Hepatocyte (in vitro differentiated cells): ENCODE data around the gene NAPA.

Source experiments
- EZH2 ChIP-seq: fragments of 200-600 bp; sonication (generic); IDR thresholded peaks from 2 replicates; pipeline ENCODE4 v1.6.1; 2016; ENCODE audit warnings: antibody characterized with exemption, mild to moderate bottlenecking, borderline replicate concordance
- TF ChIP-seq, protein P1 (sequence below): fragments of 200-600 bp; sonication (generic); IDR thresholded peaks from 2 replicates; pipeline ENCODE4 v1.5.1; 2016; ENCODE audit warnings: antibody characterized with exemption, mild to moderate bottlenecking; ENCODE audit not compliant: poor library complexity

DNA sequence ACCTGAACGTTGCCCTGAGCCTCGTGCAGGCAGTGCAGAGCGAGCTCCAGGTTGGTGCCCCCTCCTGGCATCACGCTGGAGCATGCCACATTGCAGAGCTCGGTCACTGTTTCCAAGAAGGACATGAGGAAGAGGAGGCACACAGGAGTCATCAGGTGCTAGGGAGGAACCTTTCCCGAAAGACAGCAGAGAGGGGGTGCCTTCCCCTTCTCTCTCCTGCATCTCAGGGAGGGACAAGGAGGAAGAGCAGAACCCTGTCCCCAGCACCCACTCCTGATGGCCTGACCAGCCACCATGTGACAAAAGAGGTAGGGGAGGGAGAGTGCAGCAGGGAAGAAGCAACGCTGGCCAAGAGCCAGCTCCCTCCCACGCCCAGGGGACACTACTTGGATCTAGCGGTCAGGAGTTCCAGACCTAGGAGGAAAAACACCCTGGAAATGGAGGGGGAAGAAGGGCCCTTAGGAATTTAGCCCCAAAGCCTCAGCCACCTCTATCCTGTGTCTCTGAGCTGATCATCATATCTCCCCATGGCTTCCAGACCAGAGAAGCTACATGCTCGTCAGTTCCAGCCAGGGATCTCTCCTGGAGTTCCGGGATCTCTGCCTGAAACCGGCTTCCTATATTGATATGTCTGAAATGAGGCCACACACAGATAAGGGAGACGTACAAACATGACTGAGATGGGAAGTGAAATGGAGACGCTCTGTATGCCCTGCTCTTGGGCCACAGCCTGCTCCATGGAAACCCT is 17.0 kb upstream of the NAPA start:
- TF ChIP-seq, protein P1, sequence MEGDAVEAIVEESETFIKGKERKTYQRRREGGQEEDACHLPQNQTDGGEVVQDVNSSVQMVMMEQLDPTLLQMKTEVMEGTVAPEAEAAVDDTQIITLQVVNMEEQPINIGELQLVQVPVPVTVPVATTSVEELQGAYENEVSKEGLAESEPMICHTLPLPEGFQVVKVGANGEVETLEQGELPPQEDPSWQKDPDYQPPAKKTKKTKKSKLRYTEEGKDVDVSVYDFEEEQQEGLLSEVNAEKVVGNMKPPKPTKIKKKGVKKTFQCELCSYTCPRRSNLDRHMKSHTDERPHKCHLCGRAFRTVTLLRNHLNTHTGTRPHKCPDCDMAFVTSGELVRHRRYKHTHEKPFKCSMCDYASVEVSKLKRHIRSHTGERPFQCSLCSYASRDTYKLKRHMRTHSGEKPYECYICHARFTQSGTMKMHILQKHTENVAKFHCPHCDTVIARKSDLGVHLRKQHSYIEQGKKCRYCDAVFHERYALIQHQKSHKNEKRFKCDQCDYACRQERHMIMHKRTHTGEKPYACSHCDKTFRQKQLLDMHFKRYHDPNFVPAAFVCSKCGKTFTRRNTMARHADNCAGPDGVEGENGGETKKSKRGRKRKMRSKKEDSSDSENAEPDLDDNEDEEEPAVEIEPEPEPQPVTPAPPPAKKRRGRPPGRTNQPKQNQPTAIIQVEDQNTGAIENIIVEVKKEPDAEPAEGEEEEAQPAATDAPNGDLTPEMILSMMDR = no peak
- TF ChIP-seq EZH2 = no peak
